SK-N-SH (cell line): ENCODE measurements around the gene CARTPT. TPM values are rescaled to one million over a fixed set of nuclear protein-coding genes. Genes with fewer than 3 reads are reported as not detected.

Source experiments
- CTCF ChIA-PET: fragments of 300-600, 350-600 bp; formaldehyde crosslinking; extraction: SDS; loops from one replicate; lab custom pipeline; 2021; lab: Yijun Ruan, JAX
- POLR2A ChIA-PET: fragments of 350-600 bp; sonication (Branson Sonifier 250); formaldehyde crosslinking; extraction: SDS; loops from one replicate; lab custom pipeline; 2020; ENCODE audit warnings: antibody characterized with exemption, inconsistent platforms; lab: Yijun Ruan, JAX
- DNase-seq: peaks from one replicate; pipeline ENCODE4 v3.0.0; 2012
- H2AFZ ChIP-seq: fragments of 200-600 bp; sonication (generic); 2 replicates; pipeline ENCODE4 v1.8.1; 2016; ENCODE audit warnings: antibody characterized with exemption, mild to moderate bottlenecking, low read depth
- H3F3A ChIP-seq: fragments of 200-600 bp; sonication (generic); replicated peaks from 2 replicates; pipeline ENCODE3; 2016; ENCODE audit warnings: antibody characterized with exemption, mild to moderate bottlenecking; ENCODE audit not compliant: insufficient read depth
- H3K27ac ChIP-seq, 2 experiments: fragments of 200-500 bp in 1 of 2; fragments of 200-600 bp in 1 of 2; sonication (Bioruptor generic) in 1 of 2; sonication (generic), shearing (Covaris generic) in 1 of 2; 2 replicates each; pipeline versions ENCODE4 v1.5.1 to v1.6.1; 2014 to 2016; ENCODE audit warnings: low read depth in 2 of 2, inconsistent platforms in 1 of 2, low read length in 1 of 2, mild to moderate bottlenecking in 1 of 2, mixed read lengths in 1 of 2
- H3K27me3 ChIP-seq: fragments of 200-600 bp; sonication (generic), shearing (Covaris generic); 2 replicates; pipeline ENCODE4 v1.6.1; 2016; ENCODE audit warnings: mixed run types; ENCODE audit not compliant: insufficient read depth
- H3K36me3 ChIP-seq, 2 experiments: fragments of 200-500 bp in 1 of 2; fragments of 200-600 bp in 1 of 2; sonication (Bioruptor generic) in 1 of 2; sonication (generic) in 1 of 2; replicated peaks in 1 of 2; 2 replicates each; pipeline versions ENCODE3 to v1.5.1; 2014 to 2016; ENCODE audit warnings: low read length in 1 of 2, mild to moderate bottlenecking in 1 of 2; ENCODE audit not compliant: insufficient read depth in 2 of 2, control insufficient read depth in 1 of 2
- H3K4me1 ChIP-seq, 2 experiments: fragments of 200-500 bp in 1 of 2; fragments of 200-600 bp in 1 of 2; sonication (Bioruptor generic) in 1 of 2; sonication (generic), shearing (Covaris generic) in 1 of 2; 2 replicates each; pipeline versions ENCODE4 v1.5.1 to v1.6.1; 2014 to 2016; ENCODE audit warnings: low read depth in 1 of 2, low read length in 1 of 2, mixed run types in 1 of 2; ENCODE audit not compliant: insufficient read depth in 2 of 2, control insufficient read depth in 1 of 2
- H3K4me2 ChIP-seq: fragments of 200-600 bp; sonication (generic), shearing (Covaris generic); 2 replicates; pipeline ENCODE4 v1.6.1; 2017; ENCODE audit warnings: mixed run types
- H3K4me3 ChIP-seq, 2 experiments: fragments of 200-500 bp in 1 of 2; fragments of 200-600 bp in 1 of 2; sonication (Bioruptor generic) in 1 of 2; sonication (generic), shearing (Covaris generic) in 1 of 2; 2 replicates each; pipeline versions ENCODE4 v1.5.1 to v1.8.1; 2014 to 2016; ENCODE audit warnings: low read depth in 2 of 2, inconsistent platforms in 1 of 2, low read length in 1 of 2, mild to moderate bottlenecking in 1 of 2, mixed read lengths in 1 of 2, moderate library complexity in 1 of 2
- H3K79me2 ChIP-seq: fragments of 200-600 bp; sonication (generic); 2 replicates; pipeline ENCODE4 v1.8.1; 2017; ENCODE audit warnings: mild to moderate bottlenecking; ENCODE audit not compliant: insufficient read depth
- H3K9ac ChIP-seq: fragments of 200-600 bp; sonication (generic); 2 replicates; pipeline ENCODE4 v1.6.1; 2017; ENCODE audit warnings: mixed run types
- H3K9me2 ChIP-seq: fragments of 200-600 bp; sonication (generic); 2 replicates; pipeline ENCODE4 v1.6.1; 2017; ENCODE audit warnings: mixed run types
- H3K9me3 ChIP-seq: fragments of 200-600 bp; sonication (generic); 2 replicates; pipeline ENCODE4 v1.6.1; 2017; ENCODE audit warnings: mixed run types, mild to moderate bottlenecking, moderate library complexity
- H4K20me1 ChIP-seq: fragments of 200-600 bp; sonication (generic); 2 replicates; pipeline ENCODE4 v1.6.1; 2017; ENCODE audit warnings: mild to moderate bottlenecking, mixed run types; ENCODE audit not compliant: insufficient read depth
- CHD2 ChIP-seq: fragments of 150-350 bp; IDR thresholded peaks from 2 replicates; pipeline ENCODE4 v1.6.1; 2018; ENCODE audit warnings: low read length; ENCODE audit not compliant: partially characterized antibody
- EZH2phosphoT487 ChIP-seq: fragments of 200-600 bp; sonication (generic); IDR thresholded peaks from 2 replicates; pipeline ENCODE4 v1.6.1; 2017; ENCODE audit warnings: low read depth, mixed run types, mild to moderate bottlenecking, antibody characterized with exemption, moderate library complexity, borderline replicate concordance
- FOSL2 ChIP-seq: IDR thresholded peaks from 2 replicates; pipeline ENCODE4 v1.4.0; 2012; ENCODE audit warnings: low read depth, mild to moderate bottlenecking, moderate library complexity, borderline replicate concordance
- FOXJ3 ChIP-seq: sonication (generic); formaldehyde crosslinking; IDR thresholded peaks from 2 replicates; pipeline ENCODE4 v1.5.1; 2020; ENCODE audit warnings: mild to moderate bottlenecking, missing genetic modification reagents
- GABPA ChIP-seq: IDR thresholded peaks from 2 replicates; pipeline ENCODE4 v1.4.0; 2012; ENCODE audit warnings: low read depth, mild to moderate bottlenecking
- GATA2 ChIP-seq: sonication (generic); formaldehyde crosslinking; IDR thresholded peaks from 2 replicates; pipeline ENCODE4 v1.5.0; 2020; ENCODE audit warnings: mild to moderate bottlenecking, missing genetic modification reagents
- MXI1 ChIP-seq: IDR thresholded peaks from 2 replicates; pipeline ENCODE4 v1.6.1; 2012; ENCODE audit warnings: mild to moderate bottlenecking, low read depth, low read length, improper control_type of control experiment
- NRF1 ChIP-seq: IDR thresholded peaks from 2 replicates; pipeline ENCODE4 v1.6.1; 2012; ENCODE audit warnings: low read depth, mild to moderate bottlenecking, low read length
- POLR2AphosphoS5 ChIP-seq: IDR thresholded peaks from 2 replicates; pipeline ENCODE4 v1.6.1; 2012; ENCODE audit warnings: low read depth, low read length
- RAD21 ChIP-seq: IDR thresholded peaks from 2 replicates; pipeline ENCODE4 v1.6.1; 2012; ENCODE audit warnings: mild to moderate bottlenecking, low read length
- RCOR1 ChIP-seq: fragments of 150-350 bp; IDR thresholded peaks from 2 replicates; pipeline ENCODE4 v1.6.1; 2017; ENCODE audit warnings: antibody characterized with exemption, low read length
- RXRA ChIP-seq: IDR thresholded peaks from 2 replicates; pipeline ENCODE4 v1.4.0; 2012; ENCODE audit warnings: low read depth, mild to moderate bottlenecking, borderline replicate concordance
- SIN3A ChIP-seq: IDR thresholded peaks from 2 replicates; pipeline ENCODE4 v1.6.1; 2012; ENCODE audit warnings: low read depth, mild to moderate bottlenecking, low read length, moderate library complexity, borderline replicate concordance
- SMC3 ChIP-seq: IDR thresholded peaks from 2 replicates; pipeline ENCODE4 v1.6.1; 2012; ENCODE audit warnings: low read depth, low read length, improper control_type of control experiment
- TEAD4 ChIP-seq: IDR thresholded peaks from 2 replicates; pipeline ENCODE4 v1.4.0; 2012; ENCODE audit warnings: mild to moderate bottlenecking, borderline replicate concordance; ENCODE audit not compliant: insufficient read depth
- WGBS: methylation state at CpG from one replicate; pipeline ENCODE4 v1.1.6; 2017; ENCODE audit warnings: low lambda C conversion rate; 5-methylcytosine and 5-hydroxymethylcytosine counted together
- polyA plus RNA-seq, 3 experiments: library from polyadenylated mRNA; depleted of rRNA; stranded (reverse); fragments of >200 nt; gene quantifications; 2 replicates each; pipeline ENCODE4 v1.2.3, GENCODE V29; 2012
- TF ChIP-seq, protein P1 (sequence below): IDR thresholded peaks from 2 replicates; pipeline ENCODE4 v1.4.0; 2012; ENCODE audit warnings: low read depth, borderline replicate concordance
- TF ChIP-seq, protein P2 (sequence below): IDR thresholded peaks from 2 replicates; pipeline ENCODE4 v1.6.1; 2012; ENCODE audit warnings: mild to moderate bottlenecking, low read depth, low read length, moderate library complexity
- TF ChIP-seq, protein P3 (sequence below): fragments of 200-600 bp; sonication (generic); IDR thresholded peaks from 2 replicates; pipeline ENCODE4 v1.6.1; 2017; ENCODE audit warnings: antibody characterized with exemption, mild to moderate bottlenecking, moderate library complexity
- TF ChIP-seq, protein P4 (sequence below): fragments of 150-350 bp; IDR thresholded peaks from 2 replicates; pipeline ENCODE4 v1.6.1; 2016; ENCODE audit warnings: mild to moderate bottlenecking, low read depth, low read length
- TF ChIP-seq, protein P5 (sequence below): IDR thresholded peaks from 2 replicates; pipeline ENCODE4; 2012

The CARTPT gene
- polyA plus RNA-seq, 1 of the 3 experiments (the other 2 are of a cell fraction): not detected

DNA sequence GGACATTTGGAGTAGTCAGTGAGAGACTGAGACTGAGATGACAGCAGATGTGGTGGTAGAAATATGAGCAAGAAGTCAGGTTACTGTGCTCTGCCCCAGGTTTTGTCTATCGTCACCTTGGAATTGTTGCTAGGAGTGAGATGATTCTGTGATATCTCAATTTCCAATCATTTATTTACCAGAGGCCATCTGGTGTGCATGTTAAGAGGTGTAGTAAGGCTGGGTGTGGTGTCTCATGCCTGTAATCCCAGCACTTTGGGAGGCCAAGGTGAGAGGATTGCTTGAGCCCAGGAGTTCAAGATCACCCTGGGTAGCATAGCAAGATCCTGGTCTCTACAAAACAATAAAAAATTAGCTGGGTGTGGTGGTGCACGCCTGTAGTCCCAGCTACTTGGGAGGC is 38.6 kb upstream of the CARTPT start:
- Histone ChIP-seq H3K36me3 (no peaks in the 10 kb centered on the region), H3K27me3 (peaks cover 16% of the 10 kb centered on the region; the same call in 1 of the 2 replicates)
- DNase-seq: no peak
- ChIA-PET POLR2A (no interaction called here), CTCF (interaction anchor here (1.1 kb wide), 1 partner anchor 13 kb away, joined by 3 read pairs; no protein-coding TSS in a partner anchor)
- no peak for TF ChIP-seq SMC3
- TF ChIP-seq, protein P1, sequence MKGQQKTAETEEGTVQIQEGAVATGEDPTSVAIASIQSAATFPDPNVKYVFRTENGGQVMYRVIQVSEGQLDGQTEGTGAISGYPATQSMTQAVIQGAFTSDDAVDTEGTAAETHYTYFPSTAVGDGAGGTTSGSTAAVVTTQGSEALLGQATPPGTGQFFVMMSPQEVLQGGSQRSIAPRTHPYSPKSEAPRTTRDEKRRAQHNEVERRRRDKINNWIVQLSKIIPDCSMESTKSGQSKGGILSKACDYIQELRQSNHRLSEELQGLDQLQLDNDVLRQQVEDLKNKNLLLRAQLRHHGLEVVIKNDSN: no peak
- no peak for TF ChIP-seq FOXJ3 (CRISPR knock-in tag)
- TF ChIP-seq, protein P2, sequence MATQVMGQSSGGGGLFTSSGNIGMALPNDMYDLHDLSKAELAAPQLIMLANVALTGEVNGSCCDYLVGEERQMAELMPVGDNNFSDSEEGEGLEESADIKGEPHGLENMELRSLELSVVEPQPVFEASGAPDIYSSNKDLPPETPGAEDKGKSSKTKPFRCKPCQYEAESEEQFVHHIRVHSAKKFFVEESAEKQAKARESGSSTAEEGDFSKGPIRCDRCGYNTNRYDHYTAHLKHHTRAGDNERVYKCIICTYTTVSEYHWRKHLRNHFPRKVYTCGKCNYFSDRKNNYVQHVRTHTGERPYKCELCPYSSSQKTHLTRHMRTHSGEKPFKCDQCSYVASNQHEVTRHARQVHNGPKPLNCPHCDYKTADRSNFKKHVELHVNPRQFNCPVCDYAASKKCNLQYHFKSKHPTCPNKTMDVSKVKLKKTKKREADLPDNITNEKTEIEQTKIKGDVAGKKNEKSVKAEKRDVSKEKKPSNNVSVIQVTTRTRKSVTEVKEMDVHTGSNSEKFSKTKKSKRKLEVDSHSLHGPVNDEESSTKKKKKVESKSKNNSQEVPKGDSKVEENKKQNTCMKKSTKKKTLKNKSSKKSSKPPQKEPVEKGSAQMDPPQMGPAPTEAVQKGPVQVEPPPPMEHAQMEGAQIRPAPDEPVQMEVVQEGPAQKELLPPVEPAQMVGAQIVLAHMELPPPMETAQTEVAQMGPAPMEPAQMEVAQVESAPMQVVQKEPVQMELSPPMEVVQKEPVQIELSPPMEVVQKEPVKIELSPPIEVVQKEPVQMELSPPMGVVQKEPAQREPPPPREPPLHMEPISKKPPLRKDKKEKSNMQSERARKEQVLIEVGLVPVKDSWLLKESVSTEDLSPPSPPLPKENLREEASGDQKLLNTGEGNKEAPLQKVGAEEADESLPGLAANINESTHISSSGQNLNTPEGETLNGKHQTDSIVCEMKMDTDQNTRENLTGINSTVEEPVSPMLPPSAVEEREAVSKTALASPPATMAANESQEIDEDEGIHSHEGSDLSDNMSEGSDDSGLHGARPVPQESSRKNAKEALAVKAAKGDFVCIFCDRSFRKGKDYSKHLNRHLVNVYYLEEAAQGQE: no peak
- TF ChIP-seq, all 33 proteins: peak for 0
- H3K9ac ChIP-seq: no peak overlapping the region
- H2AFZ ChIP-seq: no peak overlapping the region
- no peaks in the 10 kb centered on the region for H3K79me2 ChIP-seq
- WGBS: 53% methylated on average over 2 of the region's 2 CpGs
- H3K9me3 ChIP-seq: no peaks in the 10 kb centered on the region
- H3F3A ChIP-seq: no peaks in the 10 kb centered on the region
- H3K4me3 ChIP-seq: no peak overlapping the region
- H3K9me2 ChIP-seq: no peaks in the 10 kb centered on the region
- H3K4me2 ChIP-seq: no peak overlapping the region
- no peak overlapping the region for H3K27ac ChIP-seq
- no peaks in the 10 kb centered on the region for H4K20me1 ChIP-seq
- no peaks in the 10 kb centered on the region; a peak in 1 of 4 replicates for H3K4me1 ChIP-seq

DNA sequence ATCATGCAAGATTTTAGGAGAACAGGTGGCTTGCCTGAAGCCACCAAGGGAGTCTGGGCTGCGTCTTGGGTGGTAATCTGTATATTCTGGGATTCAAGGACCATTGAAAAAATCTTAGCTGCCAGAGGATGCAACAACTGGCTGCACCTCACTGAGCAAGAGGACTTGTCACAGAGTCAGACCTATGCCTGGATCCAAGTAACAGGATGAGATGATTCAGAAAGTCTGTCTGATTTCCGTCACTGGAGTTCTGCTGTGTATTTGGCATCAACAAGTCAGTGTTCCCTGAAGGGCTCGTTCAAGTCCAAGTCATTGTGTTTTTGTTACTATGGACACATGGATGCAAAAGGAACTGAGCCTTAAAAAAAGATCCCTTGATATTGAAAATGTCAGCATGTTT is 37.8 kb upstream of the CARTPT start:
- Histone ChIP-seq H3K4me2 (no peak overlapping the region), H3K9me3 (no peaks in the 10 kb centered on the region), H3K27ac (no peak overlapping the region), H3K9ac (no peak overlapping the region), H3K4me3 (no peak overlapping the region), H3K9me2 (no peaks in the 10 kb centered on the region), H3F3A (no peaks in the 10 kb centered on the region), H3K27me3 (peaks cover 16% of the 10 kb centered on the region; the same call in 1 of the 2 replicates), H3K4me1 (no peaks in the 10 kb centered on the region; a peak in 1 of 4 replicates), H4K20me1 (no peaks in the 10 kb centered on the region), H2AFZ (no peak overlapping the region), H3K79me2 (no peaks in the 10 kb centered on the region), H3K36me3 (no peaks in the 10 kb centered on the region)
- WGBS: 20% methylated on average over 3 of the region's 3 CpGs
- DNase-seq: no peak
- ChIA-PET CTCF (no interaction called here), POLR2A (no interaction called here)
- TF ChIP-seq CHD2: no peak
- TF ChIP-seq, protein P3, sequence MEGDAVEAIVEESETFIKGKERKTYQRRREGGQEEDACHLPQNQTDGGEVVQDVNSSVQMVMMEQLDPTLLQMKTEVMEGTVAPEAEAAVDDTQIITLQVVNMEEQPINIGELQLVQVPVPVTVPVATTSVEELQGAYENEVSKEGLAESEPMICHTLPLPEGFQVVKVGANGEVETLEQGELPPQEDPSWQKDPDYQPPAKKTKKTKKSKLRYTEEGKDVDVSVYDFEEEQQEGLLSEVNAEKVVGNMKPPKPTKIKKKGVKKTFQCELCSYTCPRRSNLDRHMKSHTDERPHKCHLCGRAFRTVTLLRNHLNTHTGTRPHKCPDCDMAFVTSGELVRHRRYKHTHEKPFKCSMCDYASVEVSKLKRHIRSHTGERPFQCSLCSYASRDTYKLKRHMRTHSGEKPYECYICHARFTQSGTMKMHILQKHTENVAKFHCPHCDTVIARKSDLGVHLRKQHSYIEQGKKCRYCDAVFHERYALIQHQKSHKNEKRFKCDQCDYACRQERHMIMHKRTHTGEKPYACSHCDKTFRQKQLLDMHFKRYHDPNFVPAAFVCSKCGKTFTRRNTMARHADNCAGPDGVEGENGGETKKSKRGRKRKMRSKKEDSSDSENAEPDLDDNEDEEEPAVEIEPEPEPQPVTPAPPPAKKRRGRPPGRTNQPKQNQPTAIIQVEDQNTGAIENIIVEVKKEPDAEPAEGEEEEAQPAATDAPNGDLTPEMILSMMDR: no peak
- TF ChIP-seq, protein P4, sequence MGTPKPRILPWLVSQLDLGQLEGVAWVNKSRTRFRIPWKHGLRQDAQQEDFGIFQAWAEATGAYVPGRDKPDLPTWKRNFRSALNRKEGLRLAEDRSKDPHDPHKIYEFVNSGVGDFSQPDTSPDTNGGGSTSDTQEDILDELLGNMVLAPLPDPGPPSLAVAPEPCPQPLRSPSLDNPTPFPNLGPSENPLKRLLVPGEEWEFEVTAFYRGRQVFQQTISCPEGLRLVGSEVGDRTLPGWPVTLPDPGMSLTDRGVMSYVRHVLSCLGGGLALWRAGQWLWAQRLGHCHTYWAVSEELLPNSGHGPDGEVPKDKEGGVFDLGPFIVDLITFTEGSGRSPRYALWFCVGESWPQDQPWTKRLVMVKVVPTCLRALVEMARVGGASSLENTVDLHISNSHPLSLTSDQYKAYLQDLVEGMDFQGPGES: no peak
- TF ChIP-seq RXRA: no peak
- TF ChIP-seq FOXJ3 (CRISPR knock-in tag): no peak
- TF ChIP-seq FOSL2: no peak
- no peak for TF ChIP-seq RCOR1
- no peak for TF ChIP-seq TEAD4
- no peak for TF ChIP-seq EZH2phosphoT487
- TF ChIP-seq RAD21: no peak
- TF ChIP-seq GABPA: no peak
- no peak for TF ChIP-seq SIN3A
- TF ChIP-seq NRF1: no peak
- TF ChIP-seq, protein P5, sequence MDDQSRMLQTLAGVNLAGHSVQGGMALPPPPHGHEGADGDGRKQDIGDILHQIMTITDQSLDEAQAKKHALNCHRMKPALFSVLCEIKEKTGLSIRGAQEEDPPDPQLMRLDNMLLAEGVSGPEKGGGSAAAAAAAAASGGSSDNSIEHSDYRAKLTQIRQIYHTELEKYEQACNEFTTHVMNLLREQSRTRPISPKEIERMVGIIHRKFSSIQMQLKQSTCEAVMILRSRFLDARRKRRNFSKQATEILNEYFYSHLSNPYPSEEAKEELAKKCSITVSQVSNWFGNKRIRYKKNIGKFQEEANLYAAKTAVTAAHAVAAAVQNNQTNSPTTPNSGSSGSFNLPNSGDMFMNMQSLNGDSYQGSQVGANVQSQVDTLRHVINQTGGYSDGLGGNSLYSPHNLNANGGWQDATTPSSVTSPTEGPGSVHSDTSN: no peak
- TF ChIP-seq GATA2 (CRISPR knock-in tag): no peak
- TF ChIP-seq MXI1: no peak
- no peak for TF ChIP-seq POLR2AphosphoS5
